Upper lobe of right lung (tissue), 1 donor: Measurements from ENCODE around the gene CUX1. TPM values are rescaled to one million over a fixed set of nuclear protein-coding genes. Genes with fewer than 3 reads are reported as not detected.
"Not testable (repeated sequence)": the region's sequence is repeated elsewhere in the genome, so short reads cannot be mapped to it uniquely, and the experiment has no call there.

Experiments used
- ATAC-seq: fragments of 200-7000 bp; cut with Tn5 transposase; one replicate; pipeline ENCODE4 v1.9.1; 2020; ENCODE audit warnings: mild to moderate bottlenecking, moderate library complexity
- DNase-seq: peaks from one replicate; pipeline ENCODE4 v3.0.0-alpha.2; 2020
- H3K27ac ChIP-seq: fragments of 200-600 bp; one replicate; pipeline ENCODE4 v1.8.0; 2022
- H3K27me3 ChIP-seq: fragments of 200-600 bp; one replicate; pipeline ENCODE4 v1.8.0; 2022; ENCODE audit warnings: mild to moderate bottlenecking
- H3K36me3 ChIP-seq: fragments of 200-600 bp; one replicate; pipeline ENCODE4 v1.8.0; 2022
- H3K4me1 ChIP-seq: fragments of 200-600 bp; one replicate; pipeline ENCODE4 v1.8.0; 2022
- H3K4me3 ChIP-seq: fragments of 200-600 bp; one replicate; pipeline ENCODE4 v1.8.0; 2022; ENCODE audit warnings: mild to moderate bottlenecking
- H3K9me3 ChIP-seq: fragments of 200-600 bp; one replicate; pipeline ENCODE4 v1.8.0; 2022
- intact Hi-C: fragments of 100-400 bp; cut with DNase I; formaldehyde crosslinking; loops from one replicate; pipeline ENCODE4 v1.11.0; 2022
- total RNA-seq: library from RNA; stranded (reverse); fragmentation: NEBNext Ultra II Directional; extraction: Animal tissue kit (Norgen Biotek cat#: 25700); gene quantifications from one replicate; pipeline ENCODE4 v1.2.1, GENCODE V29; 2021
- TF ChIP-seq, protein P1 (sequence below): fragments of 200-600 bp; IDR thresholded peaks from one replicate; pipeline ENCODE4 v1.8.0; 2022; ENCODE audit warnings: antibody characterized with exemption
- donor health status: DM: no; HTN: yes; CAD: no; lungs with severe emphysema.

CUX1 gene
- total RNA-seq, 1 donor from 2014 or later, result 132 TPM

DNA sequence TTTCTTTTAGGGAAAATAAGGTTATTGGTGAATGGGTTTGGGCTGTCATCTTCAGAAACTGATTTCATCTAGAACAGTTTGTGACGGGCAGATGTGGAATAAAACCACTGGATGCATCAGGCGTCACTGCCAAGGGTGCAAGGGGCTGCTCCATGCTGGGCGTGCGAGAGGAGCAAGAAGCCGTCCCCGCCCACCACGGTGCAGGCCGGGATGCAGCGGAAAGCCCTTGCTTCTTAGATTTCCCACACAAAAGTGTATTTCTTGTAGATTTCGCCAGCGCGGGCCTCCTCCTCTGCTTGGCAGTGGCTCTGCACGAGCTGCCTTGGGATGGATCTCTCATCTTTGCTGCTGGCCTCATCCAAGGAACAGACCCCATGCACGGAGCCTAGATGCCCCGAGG, 189.3 kb downstream of the CUX1 start:
- Histone ChIP-seq H3K4me1 (no peaks in the 10 kb centered on the region), H3K9me3 (no peaks in the 10 kb centered on the region), H3K4me3 (no peak overlapping the region), H3K27me3 (no peaks in the 10 kb centered on the region), H3K27ac (no peak overlapping the region), H3K36me3 (no peaks in the 10 kb centered on the region)
- ATAC-seq (no peak), DNase-seq (no peak)
- intact Hi-C loops, result no loop called here
- TF ChIP-seq, protein P1, sequence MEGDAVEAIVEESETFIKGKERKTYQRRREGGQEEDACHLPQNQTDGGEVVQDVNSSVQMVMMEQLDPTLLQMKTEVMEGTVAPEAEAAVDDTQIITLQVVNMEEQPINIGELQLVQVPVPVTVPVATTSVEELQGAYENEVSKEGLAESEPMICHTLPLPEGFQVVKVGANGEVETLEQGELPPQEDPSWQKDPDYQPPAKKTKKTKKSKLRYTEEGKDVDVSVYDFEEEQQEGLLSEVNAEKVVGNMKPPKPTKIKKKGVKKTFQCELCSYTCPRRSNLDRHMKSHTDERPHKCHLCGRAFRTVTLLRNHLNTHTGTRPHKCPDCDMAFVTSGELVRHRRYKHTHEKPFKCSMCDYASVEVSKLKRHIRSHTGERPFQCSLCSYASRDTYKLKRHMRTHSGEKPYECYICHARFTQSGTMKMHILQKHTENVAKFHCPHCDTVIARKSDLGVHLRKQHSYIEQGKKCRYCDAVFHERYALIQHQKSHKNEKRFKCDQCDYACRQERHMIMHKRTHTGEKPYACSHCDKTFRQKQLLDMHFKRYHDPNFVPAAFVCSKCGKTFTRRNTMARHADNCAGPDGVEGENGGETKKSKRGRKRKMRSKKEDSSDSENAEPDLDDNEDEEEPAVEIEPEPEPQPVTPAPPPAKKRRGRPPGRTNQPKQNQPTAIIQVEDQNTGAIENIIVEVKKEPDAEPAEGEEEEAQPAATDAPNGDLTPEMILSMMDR, result no peak

DNA sequence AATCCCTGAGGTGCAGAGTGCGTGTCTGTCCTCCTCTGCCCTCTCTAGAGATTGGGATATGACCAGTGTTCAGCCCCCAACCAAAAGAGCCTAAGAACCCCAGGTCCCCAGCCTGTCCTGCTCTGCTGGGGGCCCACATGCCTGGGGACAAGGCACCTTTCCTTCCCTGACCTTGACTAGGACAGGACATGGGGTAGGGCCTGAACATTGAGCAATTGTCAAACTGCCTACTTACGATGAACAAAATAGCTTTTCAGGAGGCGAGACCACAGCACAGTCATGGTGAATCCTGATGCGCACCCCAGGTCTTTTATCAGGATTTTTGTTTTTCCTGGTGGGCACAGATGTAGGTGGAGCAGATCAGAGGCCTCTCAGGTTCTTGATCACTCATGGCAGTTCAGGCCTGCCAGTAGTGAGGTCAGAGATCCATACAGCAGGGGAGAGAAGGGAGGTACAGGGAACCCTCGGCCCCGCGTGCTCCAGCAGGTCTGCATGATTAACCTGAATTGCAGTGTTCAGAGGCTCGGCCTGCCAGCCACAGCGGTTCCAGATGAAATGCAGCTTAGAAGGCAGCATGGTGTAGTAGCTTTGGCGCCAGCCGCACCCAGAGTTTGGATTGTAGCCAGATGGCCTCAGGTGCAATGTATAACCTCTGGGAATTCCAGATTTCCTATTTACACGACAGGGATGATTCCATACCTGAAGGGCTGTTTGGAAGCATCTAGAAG, 191.3 kb downstream of the CUX1 start:
- intact Hi-C loops, result no loop called here
- Histone ChIP-seq H3K36me3 (no peaks in the 10 kb centered on the region), H3K27ac (no peak overlapping the region), H3K4me3 (no peak overlapping the region), H3K4me1 (no peaks in the 10 kb centered on the region), H3K27me3 (no peaks in the 10 kb centered on the region), H3K9me3 (no peaks in the 10 kb centered on the region)
- TF ChIP-seq, protein P1, result no peak
- DNase-seq (no peak), ATAC-seq (peak; percentile 5)

DNA sequence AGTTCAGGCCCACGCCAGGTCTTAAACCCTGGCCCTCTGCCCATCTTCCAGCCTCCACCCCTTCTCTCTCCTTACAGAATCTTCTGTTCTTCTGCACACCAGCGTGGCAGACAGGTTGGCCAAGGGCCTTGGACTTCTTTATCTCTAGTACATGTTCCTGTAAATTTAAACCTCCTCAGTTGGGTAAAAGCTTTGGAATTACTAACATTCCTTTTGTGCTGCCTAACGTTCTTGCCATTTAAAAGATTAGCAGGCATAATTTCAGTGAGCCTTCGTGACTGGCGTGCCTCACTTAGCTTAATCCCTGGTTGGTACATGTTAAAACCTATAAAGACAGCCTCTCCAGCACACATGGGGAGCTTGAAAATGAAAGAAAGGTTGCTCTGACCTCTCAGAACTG, 192.2 kb downstream of the CUX1 start:
- Histone ChIP-seq H3K36me3 (no peaks in the 10 kb centered on the region), H3K4me3 (no peak overlapping the region), H3K9me3 (no peaks in the 10 kb centered on the region), H3K27me3 (no peaks in the 10 kb centered on the region), H3K27ac (no peak overlapping the region), H3K4me1 (no peaks in the 10 kb centered on the region)
- intact Hi-C loops, result no loop called here
- TF ChIP-seq, protein P1, result no peak
- DNase-seq (no peak), ATAC-seq (peak; percentile 74)

DNA sequence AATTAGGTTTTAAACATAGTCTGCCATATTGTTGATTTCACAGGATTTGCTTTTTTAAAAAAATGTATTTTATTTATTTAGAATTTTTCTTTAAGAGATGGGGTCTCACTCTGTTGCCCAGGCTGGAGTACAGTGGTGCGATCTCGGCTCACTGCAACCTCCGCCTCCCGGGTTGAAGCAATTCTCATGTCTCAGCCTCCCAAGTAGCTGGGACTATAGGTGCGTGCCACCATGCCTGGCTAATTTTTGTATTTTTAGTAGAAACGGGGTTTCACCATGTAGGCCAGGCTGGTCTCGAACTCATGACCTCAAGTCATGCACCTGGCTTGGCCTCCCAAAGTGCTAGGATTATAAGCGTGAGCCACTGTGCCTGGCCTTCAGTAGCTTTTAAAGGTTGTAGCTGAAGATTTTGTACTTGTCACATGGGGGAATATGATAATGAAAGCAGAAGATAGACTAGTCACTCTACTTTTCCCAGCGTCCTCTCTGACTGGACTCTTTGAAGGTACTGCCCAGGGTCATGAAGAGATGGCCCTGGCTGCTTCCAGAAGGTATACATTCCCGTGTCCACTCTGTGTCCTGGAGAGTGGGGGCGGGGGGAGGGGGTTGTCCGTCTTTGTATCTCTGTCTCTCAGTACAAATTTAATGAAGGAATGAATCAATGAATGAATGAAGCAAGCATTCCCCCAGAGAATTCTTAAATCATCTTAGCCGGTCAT, 194.8 kb downstream of the CUX1 start:
- DNase-seq, H3K36me3 ChIP-seq, H3K9me3 ChIP-seq, H3K4me1 ChIP-seq, intact Hi-C loops, H3K4me3 ChIP-seq, ATAC-seq, H3K27me3 ChIP-seq, H3K27ac ChIP-seq: not testable (repeated sequence)

DNA sequence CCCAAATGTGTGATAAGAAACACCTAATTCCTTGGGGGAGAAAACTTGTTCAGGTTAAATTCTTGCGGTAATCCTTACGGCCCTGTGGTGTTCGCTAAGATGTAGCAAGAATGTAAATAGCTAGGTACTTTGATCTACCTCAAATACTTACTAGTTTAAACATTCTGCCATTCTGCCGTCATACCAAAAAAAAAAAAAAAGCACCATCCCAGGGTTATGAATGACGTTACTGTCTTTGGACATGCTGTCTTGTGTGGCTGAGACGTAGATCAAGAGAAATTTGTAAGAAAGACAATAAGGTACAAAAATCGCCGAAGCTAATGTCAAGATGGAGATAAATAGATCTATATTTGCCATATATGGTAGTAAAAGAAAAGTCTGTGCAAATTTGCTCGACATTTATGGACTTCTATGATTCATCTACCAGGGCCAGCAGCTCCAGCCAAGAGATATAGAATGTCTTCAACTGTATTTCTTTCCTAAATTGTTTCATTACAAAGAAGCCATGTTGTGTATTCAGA, 195.6 kb downstream of the CUX1 start:
- no peak for DNase-seq
- H3K36me3 ChIP-seq, result no peaks in the 10 kb centered on the region
- intact Hi-C loops, result no loop called here
- H3K9me3 ChIP-seq, result no peaks in the 10 kb centered on the region
- no peak overlapping the region for H3K4me3 ChIP-seq
- H3K27ac ChIP-seq, result no peak overlapping the region
- H3K4me1 ChIP-seq, result no peaks in the 10 kb centered on the region
- TF ChIP-seq, protein P1, result no peak
- ATAC-seq, result peak; percentile 22
- no peaks in the 10 kb centered on the region for H3K27me3 ChIP-seq

DNA sequence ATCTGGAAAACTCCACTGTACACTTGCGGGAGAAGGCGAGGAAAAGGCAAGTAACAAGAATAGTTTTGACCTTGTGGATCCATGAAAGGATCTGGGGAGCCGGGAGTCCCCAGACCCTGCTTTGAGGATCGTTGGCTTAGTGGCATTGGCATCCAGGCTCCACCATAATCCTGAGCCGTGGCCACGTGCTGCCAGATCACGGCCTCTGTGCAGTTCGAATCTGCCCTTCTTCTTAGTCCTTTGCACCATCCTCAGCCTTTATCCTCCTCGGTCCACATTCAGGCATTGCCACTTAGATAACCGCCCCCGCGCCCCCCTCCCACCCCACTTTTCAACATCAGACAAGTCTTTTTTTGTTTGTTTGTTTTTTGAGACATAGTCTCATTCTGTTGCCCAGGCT, 201.4 kb downstream of the CUX1 start:
- no peak for DNase-seq
- ATAC-seq, result no peak
- H3K27ac ChIP-seq, result no peak overlapping the region
- no peak overlapping the region for H3K4me3 ChIP-seq
- intact Hi-C loops, result no loop called here
- TF ChIP-seq, protein P1, result no peak
- no peaks in the 10 kb centered on the region for H3K9me3 ChIP-seq
- H3K36me3 ChIP-seq, result no peaks in the 10 kb centered on the region
- H3K4me1 ChIP-seq, result no peaks in the 10 kb centered on the region
- H3K27me3 ChIP-seq, result no peaks in the 10 kb centered on the region
